ENCODE data around the gene JAG1.

JAG1 gene

GRCh38 chr20:10653599-10654249, 20.1 kb downstream of the JAG1 start:
- DNase-seq (ENCODE audit: low read depth, low spot score) = no peak

GRCh38 chr20:10652660-10653261, 21.0 kb downstream of the JAG1 start:
- no peak for DNase-seq (ENCODE audit: low read depth, low spot score)

GRCh38 chr20:10652185-10652584, 21.6 kb downstream of the JAG1 start:
- no peak for DNase-seq (ENCODE audit: low read depth, low spot score)

GRCh38 chr20:10651227-10651990, 22.4 kb downstream of the JAG1 start:
- DNase-seq (ENCODE audit: low read depth, low spot score) = no peak

- no peak for DNase-seq (ENCODE audit: low read depth, low spot score)
Observed at GRCh38 chr20:10649797-10650160, 24.0 kb downstream of the JAG1 start.

GRCh38 chr20:10649080-10649796, 24.6 kb downstream of the JAG1 start:
- DNase-seq (ENCODE audit: low read depth, low spot score) = no peak

GRCh38 chr20:10648651-10649050, 25.1 kb downstream of the JAG1 start:
- no peak for DNase-seq (ENCODE audit: low read depth, low spot score)

- no peak for DNase-seq (ENCODE audit: low read depth, low spot score)
Observed at GRCh38 chr20:10647909-10648308, 25.9 kb downstream of the JAG1 start.

GRCh38 chr20:10647471-10647870, 26.3 kb downstream of the JAG1 start:
- peak; percentile 87 for DNase-seq (ENCODE audit: low read depth, low spot score)

GRCh38 chr20:10646886-10647420, 26.8 kb downstream of the JAG1 start:
- no peak for DNase-seq (ENCODE audit: low read depth, low spot score)

GRCh38 chr20:10646006-10646405, 27.8 kb downstream of the JAG1 start:
- no peak for DNase-seq (ENCODE audit: low read depth, low spot score)

GRCh38 chr20:10645205-10645570, 28.6 kb downstream of the JAG1 start:
- DNase-seq (ENCODE audit: low read depth, low spot score) = no peak

GRCh38 chr20:10644458-10645204, 29.2 kb downstream of the JAG1 start:
- no peak for DNase-seq (ENCODE audit: low read depth, low spot score)

GRCh38 chr20:10643560-10643873, 30.3 kb downstream of the JAG1 start:
- no peak for DNase-seq (ENCODE audit: low read depth, low spot score)

- DNase-seq (ENCODE audit: low read depth, low spot score) = no peak
Observed at GRCh38 chr20:10642856-10643559, 30.8 kb downstream of the JAG1 start.

GRCh38 chr20:10641893-10642292, 31.9 kb downstream of the JAG1 start:
- DNase-seq (ENCODE audit: low read depth, low spot score) = no peak

- no peak for DNase-seq (ENCODE audit: low read depth, low spot score)
Observed at GRCh38 chr20:10641467-10641866, 32.3 kb downstream of the JAG1 start.

GRCh38 chr20:10640897-10641296, 32.9 kb downstream of the JAG1 start:
- DNase-seq (ENCODE audit: low read depth, low spot score) = no peak

- no peak for DNase-seq (ENCODE audit: low read depth, low spot score)
Observed at GRCh38 chr20:10639737-10640556, 33.9 kb downstream of the JAG1 start.

Measured in ELF-1 (cell line).